ENCODE results near the gene ACLY. TPM values are rescaled to one million over a fixed set of nuclear protein-coding genes. Genes with fewer than 3 reads are reported as not detected.
"Not testable (repeated sequence)": the region's sequence is repeated elsewhere in the genome, so short reads cannot be mapped to it uniquely, and the experiment has no call there.

Gene ACLY
- total RNA-seq, 6 experiments from 2014 or later: 254 to 315 (median 279) TPM

- peaks cover 1% of the 10 kb centered on the region for H3K27me3 Mint-ChIP-seq (ENCODE audit: insufficient read depth)
- DNase-seq: no peak
- H3K36me3 Mint-ChIP-seq (ENCODE audit: low read depth): 0 out of 2 replicates have a peak, but pooled peaks cover 4% of the 10 kb centered on the region
- H3K4me3 Mint-ChIP-seq: peak within 1 kb of the TSS; percentile 80
- H3K4me1 Mint-ChIP-seq (ENCODE audit: low read depth): peaks cover 11% of the 10 kb centered on the region
- no peak for TF ChIP-seq CTCF (IDR thresholded peaks at IDR 0.05)
- no peaks in the 10 kb centered on the region for H3K9me3 Mint-ChIP-seq
- H3K27ac Mint-ChIP-seq: no peak within 1 kb of the TSS
Measured at GRCh38 chr17:41837761-41838538, 80.8 kb downstream of the ACLY start, which contains the start of gene KLHL10. Gene KLHL10, plus strand, starts transcription at chr17:41837825. Its CDS starts 108 bp downstream, at chr17:41837933.

GRCh38 chr17:41836550-41837196 lies 82.1 kb downstream of the ACLY start:
- H3K27ac Mint-ChIP-seq: no peak overlapping the region
- TF ChIP-seq CTCF (IDR thresholded peaks at IDR 0.05): no peak
- peaks cover 11% of the 10 kb centered on the region for H3K4me1 Mint-ChIP-seq (ENCODE audit: low read depth)
- H3K9me3 Mint-ChIP-seq: no peaks in the 10 kb centered on the region
- no peak for DNase-seq
- H3K27me3 Mint-ChIP-seq (ENCODE audit: insufficient read depth): peaks cover 1% of the 10 kb centered on the region
- H3K4me3 Mint-ChIP-seq: peak overlapping the region; percentile 80
- H3K36me3 Mint-ChIP-seq (ENCODE audit: low read depth): peaks cover 5% of the 10 kb centered on the region; the same call in 1 of the 2 replicates

GRCh38 chr17:41835800-41836549 lies 82.8 kb downstream of the ACLY start, which contains the start of gene NT5C3B:
Gene NT5C3B, minus strand, starts transcription at chr17:41836232. Its CDS starts 39 bp downstream, at chr17:41836193.
- no peak for DNase-seq
- Mint-ChIP-seq H3K36me3 (ENCODE audit: low read depth) (peaks cover 10% of the 10 kb centered on the region), H3K9me3 (no peaks in the 10 kb centered on the region), H3K27me3 (ENCODE audit: insufficient read depth) (peaks cover 1% of the 10 kb centered on the region), H3K27ac (peak within 1 kb of the TSS; percentile 23), H3K4me1 (ENCODE audit: low read depth) (peaks cover 11% of the 10 kb centered on the region), H3K4me3 (peak within 1 kb of the TSS; percentile 87)
- TF ChIP-seq CTCF (IDR thresholded peaks at IDR 0.05): no peak

- Mint-ChIP-seq H3K9me3 (no peaks in the 10 kb centered on the region), H3K36me3 (ENCODE audit: low read depth) (peaks cover 10% of the 10 kb centered on the region), H3K4me3 (peak overlapping the region; percentile 87), H3K27ac (peak overlapping the region; percentile 23), H3K4me1 (ENCODE audit: low read depth) (peaks cover 11% of the 10 kb centered on the region), H3K27me3 (ENCODE audit: insufficient read depth) (peaks cover 2% of the 10 kb centered on the region)
- TF ChIP-seq CTCF (IDR thresholded peaks at IDR 0.05): no peak
- no peak for DNase-seq
Measured at GRCh38 chr17:41835214-41835799, 83.4 kb downstream of the ACLY start.

GRCh38 chr17:41829961-41830360 lies 88.8 kb downstream of the ACLY start:
- not testable (repeated sequence) for DNase-seq

More at GRCh38 chr17:41829961-41830360, 88.8 kb downstream of the ACLY start:
- H3K27ac Mint-ChIP-seq; H3K27me3 Mint-ChIP-seq (ENCODE audit: insufficient read depth); H3K4me1 Mint-ChIP-seq (ENCODE audit: low read depth); H3K9me3 Mint-ChIP-seq; H3K4me3 Mint-ChIP-seq: not testable (repeated sequence)
- H3K36me3 Mint-ChIP-seq (ENCODE audit: low read depth): peaks cover 17% of the 10 kb centered on the region

Measured in HFFc6 (cell line).